ENCODE results near the gene CDHR5. TPM values are rescaled to one million over a fixed set of nuclear protein-coding genes. Genes with fewer than 3 reads are reported as not detected.
A peak's percentile ranks its signal among the peaks of the same experiment; 100 is the strongest.
"Not testable (repeated sequence)": the region's sequence is repeated elsewhere in the genome, so short reads cannot be mapped to it uniquely, and the experiment has no call there.

CDHR5 gene
- total RNA-seq, 1 donor from 2014 or later = not detected

GRCh38 chr11:653837-654236, 29.1 kb upstream of the CDHR5 start:
- H3K4me1 Mint-ChIP-seq (ENCODE audit: unreplicated experiment) = no peaks in the 10 kb centered on the region
- no peak for TF ChIP-seq CTCF (IDR thresholded peaks at IDR 0.05)
- H3K27ac Mint-ChIP-seq (ENCODE audit: unreplicated experiment) = no peak overlapping the region
- no peak overlapping the region for H3K4me3 Mint-ChIP-seq (ENCODE audit: unreplicated experiment)
- no peaks in the 10 kb centered on the region for H3K9me3 Mint-ChIP-seq (ENCODE audit: unreplicated experiment)
- H3K27me3 Mint-ChIP-seq (ENCODE audit: unreplicated experiment) = no peaks in the 10 kb centered on the region
- H3K36me3 Mint-ChIP-seq (ENCODE audit: unreplicated experiment) = peaks cover 20% of the 10 kb centered on the region
- no peak for DNase-seq (ENCODE audit: extremely low spot score, unreplicated experiment)

GRCh38 chr11:653136-653535, 28.4 kb upstream of the CDHR5 start:
- not testable (repeated sequence) for H3K27ac Mint-ChIP-seq (ENCODE audit: unreplicated experiment); H3K4me3 Mint-ChIP-seq (ENCODE audit: unreplicated experiment); DNase-seq (ENCODE audit: extremely low spot score, unreplicated experiment); H3K4me1 Mint-ChIP-seq (ENCODE audit: unreplicated experiment); H3K27me3 Mint-ChIP-seq (ENCODE audit: unreplicated experiment); H3K9me3 Mint-ChIP-seq (ENCODE audit: unreplicated experiment)
- peaks cover 19% of the 10 kb centered on the region for H3K36me3 Mint-ChIP-seq (ENCODE audit: unreplicated experiment)

DNA sequence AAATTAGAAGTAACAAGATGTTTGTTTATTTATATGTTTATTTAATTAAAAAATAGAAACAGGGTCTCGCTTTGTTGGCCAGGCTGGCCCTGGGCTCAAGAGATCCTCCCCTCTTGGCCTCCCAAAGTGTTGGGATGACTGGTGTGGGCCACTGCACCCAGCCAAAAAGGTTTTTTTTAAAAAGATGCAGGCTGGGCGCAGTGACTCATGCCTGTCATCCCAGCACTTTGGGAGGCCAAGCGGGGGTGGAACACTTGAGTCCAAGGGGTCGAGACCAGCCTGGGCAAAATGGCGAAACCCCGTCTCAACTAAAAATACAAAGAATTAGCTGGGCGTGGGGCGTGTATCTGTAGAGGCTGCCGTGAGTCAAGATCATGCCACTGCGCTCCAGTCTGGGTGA, 25.7 kb upstream of the CDHR5 start:
- H3K4me1 Mint-ChIP-seq (ENCODE audit: unreplicated experiment) = peaks cover 2% of the 10 kb centered on the region
- TF ChIP-seq CTCF (IDR thresholded peaks at IDR 0.05) = no peak
- no peak overlapping the region for H3K27ac Mint-ChIP-seq (ENCODE audit: unreplicated experiment)
- no peaks in the 10 kb centered on the region for H3K9me3 Mint-ChIP-seq (ENCODE audit: unreplicated experiment)
- no peak overlapping the region for H3K4me3 Mint-ChIP-seq (ENCODE audit: unreplicated experiment)
- no peak for DNase-seq (ENCODE audit: extremely low spot score, unreplicated experiment)
- H3K27me3 Mint-ChIP-seq (ENCODE audit: unreplicated experiment) = no peaks in the 10 kb centered on the region
- peaks cover 17% of the 10 kb centered on the region for H3K36me3 Mint-ChIP-seq (ENCODE audit: unreplicated experiment)

GRCh38 chr11:647672-648158, 23.0 kb upstream of the CDHR5 start:
- H3K36me3 Mint-ChIP-seq (ENCODE audit: unreplicated experiment) = peaks cover 16% of the 10 kb centered on the region
- not testable (repeated sequence) for H3K4me3 Mint-ChIP-seq (ENCODE audit: unreplicated experiment); H3K9me3 Mint-ChIP-seq (ENCODE audit: unreplicated experiment); H3K27ac Mint-ChIP-seq (ENCODE audit: unreplicated experiment); DNase-seq (ENCODE audit: extremely low spot score, unreplicated experiment); H3K4me1 Mint-ChIP-seq (ENCODE audit: unreplicated experiment); H3K27me3 Mint-ChIP-seq (ENCODE audit: unreplicated experiment)

GRCh38 chr11:646214-646613, 21.5 kb upstream of the CDHR5 start:
- Mint-ChIP-seq H3K4me1 (ENCODE audit: unreplicated experiment) (peaks cover 8% of the 10 kb centered on the region), H3K27me3 (ENCODE audit: unreplicated experiment) (no peaks in the 10 kb centered on the region), H3K36me3 (ENCODE audit: unreplicated experiment) (peaks cover 11% of the 10 kb centered on the region), H3K4me3 (ENCODE audit: unreplicated experiment) (no peak overlapping the region), H3K9me3 (ENCODE audit: unreplicated experiment) (no peaks in the 10 kb centered on the region), H3K27ac (ENCODE audit: unreplicated experiment) (no peak overlapping the region)
- DNase-seq (ENCODE audit: extremely low spot score, unreplicated experiment) = peak; percentile 83
- TF ChIP-seq CTCF (IDR thresholded peaks at IDR 0.05) = no peak

- Mint-ChIP-seq H3K4me1 (ENCODE audit: unreplicated experiment) (peaks cover 10% of the 10 kb centered on the region), H3K27me3 (ENCODE audit: unreplicated experiment) (no peaks in the 10 kb centered on the region), H3K4me3 (ENCODE audit: unreplicated experiment) (no peak overlapping the region), H3K36me3 (ENCODE audit: unreplicated experiment) (peaks cover 10% of the 10 kb centered on the region), H3K27ac (ENCODE audit: unreplicated experiment) (no peak overlapping the region), H3K9me3 (ENCODE audit: unreplicated experiment) (no peaks in the 10 kb centered on the region)
- no peak for DNase-seq (ENCODE audit: extremely low spot score, unreplicated experiment)
- no peak for TF ChIP-seq CTCF (IDR thresholded peaks at IDR 0.05)
Observed at GRCh38 chr11:645536-645935, 20.8 kb upstream of the CDHR5 start.

Data from osteocyte (in vitro differentiated cells).